ENCODE results near the gene CHD1. TPM values are rescaled to one million over a fixed set of nuclear protein-coding genes. Genes with fewer than 3 reads are reported as not detected.

The CHD1 gene
- total RNA-seq, 2 experiments from 2014 or later = 217 to 228 TPM

DNA sequence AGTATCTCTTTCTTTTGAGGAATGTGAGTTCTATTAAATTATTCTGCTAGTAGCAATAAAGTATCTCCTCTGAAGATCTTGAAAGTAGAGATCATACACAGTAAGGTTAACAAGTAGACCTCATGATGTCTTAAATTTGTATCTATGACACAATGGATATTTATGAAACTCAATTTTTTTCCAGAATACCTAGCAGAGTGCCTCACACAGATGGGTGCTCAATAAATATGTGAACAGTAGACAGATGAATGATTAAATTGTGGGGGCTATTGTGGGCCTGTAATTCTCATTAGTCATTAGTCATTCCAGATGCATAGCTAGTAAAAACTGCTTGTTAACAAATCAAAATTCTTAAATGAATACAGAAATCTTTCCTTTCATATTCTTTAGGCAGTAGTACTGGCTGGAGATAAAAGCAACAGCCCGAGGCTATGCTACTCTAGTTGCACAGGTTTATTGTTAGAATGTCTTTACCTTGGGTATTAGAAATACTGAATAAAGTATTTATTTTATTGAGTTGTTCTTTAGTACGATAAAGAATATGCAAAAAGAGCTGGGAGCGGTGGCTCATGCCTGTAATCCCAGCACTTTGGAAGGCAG is 22.0 kb downstream of the CHD1 start:
- intact Hi-C loops (cut with DNase I, micrococcal nuclease) = loop anchor here (1.0 to 2.0 kb wide), 4 partner anchors 20 to 153 kb away; partner anchors contain the start of gene CHD1 (in 1 of the 2)
- Histone ChIP-seq H3K4me1 (ENCODE audit: insufficient read depth, low read length) (peaks cover 2% of the 10 kb centered on the region), H3K36me3 (ENCODE audit: insufficient read depth, low read length) (peaks cover 38% of the 10 kb centered on the region), H3K27ac (ENCODE audit: low read depth in 1 of 2, low read length in 2 of 2) (no peak overlapping the region), H3K4me3 (ENCODE audit: low read length) (no peak overlapping the region), H3K27me3 (ENCODE audit: control insufficient read depth in 1 of 2, insufficient read depth in 2 of 2, low read length in 2 of 2) (no peaks in the 10 kb centered on the region), H3K9me3 (ENCODE audit: control insufficient read depth in 1 of 2, insufficient read depth in 1 of 2, low read length in 2 of 2) (no peaks in the 10 kb centered on the region)
- DNase-seq (no peak), ATAC-seq (ENCODE audit: poor library complexity) (no peak)
- no peak overlapping the region for H3K4me3 Mint-ChIP-seq
- ChIA-PET POLR2A (interaction anchor here (0.8 to 5.7 kb wide), 3 partner anchors 17 to 33 kb away, joined by 3 to 41 read pairs (median 4); partner anchors contain the start of gene CHD1), CTCF (interaction anchor here (1.5 kb wide), 1 partner anchor 154 kb away, joined by 9 read pairs; no protein-coding TSS in a partner anchor)
- TF ChIP-seq, protein P1, sequence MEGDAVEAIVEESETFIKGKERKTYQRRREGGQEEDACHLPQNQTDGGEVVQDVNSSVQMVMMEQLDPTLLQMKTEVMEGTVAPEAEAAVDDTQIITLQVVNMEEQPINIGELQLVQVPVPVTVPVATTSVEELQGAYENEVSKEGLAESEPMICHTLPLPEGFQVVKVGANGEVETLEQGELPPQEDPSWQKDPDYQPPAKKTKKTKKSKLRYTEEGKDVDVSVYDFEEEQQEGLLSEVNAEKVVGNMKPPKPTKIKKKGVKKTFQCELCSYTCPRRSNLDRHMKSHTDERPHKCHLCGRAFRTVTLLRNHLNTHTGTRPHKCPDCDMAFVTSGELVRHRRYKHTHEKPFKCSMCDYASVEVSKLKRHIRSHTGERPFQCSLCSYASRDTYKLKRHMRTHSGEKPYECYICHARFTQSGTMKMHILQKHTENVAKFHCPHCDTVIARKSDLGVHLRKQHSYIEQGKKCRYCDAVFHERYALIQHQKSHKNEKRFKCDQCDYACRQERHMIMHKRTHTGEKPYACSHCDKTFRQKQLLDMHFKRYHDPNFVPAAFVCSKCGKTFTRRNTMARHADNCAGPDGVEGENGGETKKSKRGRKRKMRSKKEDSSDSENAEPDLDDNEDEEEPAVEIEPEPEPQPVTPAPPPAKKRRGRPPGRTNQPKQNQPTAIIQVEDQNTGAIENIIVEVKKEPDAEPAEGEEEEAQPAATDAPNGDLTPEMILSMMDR (IDR thresholded peaks at IDR 0.05) = no peak
- H3K36me3 Mint-ChIP-seq (ENCODE audit: low read depth) = peaks cover 67% of the 10 kb centered on the region
- peaks cover 53% of the 10 kb centered on the region for H3K4me1 Mint-ChIP-seq (ENCODE audit: low read depth)
- H3K27me3 Mint-ChIP-seq = no peaks in the 10 kb centered on the region
- H3K9me3 Mint-ChIP-seq = no peaks in the 10 kb centered on the region
- peak overlapping the region; percentile 13 for H3K27ac Mint-ChIP-seq

DNA sequence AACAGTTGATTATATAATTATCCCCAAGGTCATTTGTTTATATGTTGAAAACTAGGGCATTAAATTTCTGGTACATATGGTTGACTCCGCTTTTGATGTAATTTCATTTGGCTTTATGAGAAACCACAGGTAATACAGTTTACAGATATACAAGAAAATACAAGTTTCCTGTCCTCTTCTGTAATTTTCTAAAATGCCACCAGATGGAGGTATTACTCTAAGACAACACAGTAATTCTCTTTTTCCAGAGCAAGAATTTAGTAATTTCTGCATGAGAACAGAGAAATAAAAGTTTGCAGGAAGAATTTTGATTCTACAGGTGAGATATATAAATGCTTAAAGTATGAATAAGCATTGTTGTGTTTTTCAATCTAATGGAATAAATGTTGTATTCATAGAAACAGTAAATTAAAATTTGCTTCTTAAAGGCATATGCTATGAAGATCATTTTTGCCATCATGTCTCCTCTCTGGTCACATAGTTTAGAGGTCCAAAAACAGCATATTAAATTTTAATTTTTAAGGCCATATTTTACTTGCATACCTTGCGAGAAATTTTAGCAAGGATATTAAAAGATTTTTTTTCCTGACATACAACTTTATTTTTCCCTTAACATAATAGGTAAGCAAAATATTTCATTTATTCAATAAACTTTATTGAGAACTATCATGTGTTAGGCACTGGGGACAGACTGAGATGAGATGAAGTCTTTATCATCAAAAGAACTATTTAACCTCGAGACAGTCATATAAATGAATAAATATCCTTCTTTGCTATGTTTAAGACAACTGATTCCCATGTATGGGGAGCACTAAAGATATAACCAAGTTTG is 22.7 kb downstream of the CHD1 start:
- DNase-seq (peak in 3 of 14 experiments; percentile 74 to 76 (median 75)), ATAC-seq (ENCODE audit: poor library complexity) (peak; percentile 68)
- Mint-ChIP-seq H3K36me3 (ENCODE audit: low read depth) (peaks cover 66% of the 10 kb centered on the region), H3K9me3 (no peaks in the 10 kb centered on the region), H3K27me3 (no peaks in the 10 kb centered on the region), H3K4me3 (no peak overlapping the region), H3K4me1 (ENCODE audit: low read depth) (peaks cover 46% of the 10 kb centered on the region), H3K27ac (peak overlapping the region; percentile 13)
- Histone ChIP-seq H3K27me3 (ENCODE audit: control insufficient read depth in 1 of 2, insufficient read depth in 2 of 2, low read length in 2 of 2) (no peaks in the 10 kb centered on the region), H3K36me3 (ENCODE audit: insufficient read depth, low read length) (peaks cover 39% of the 10 kb centered on the region), H3K27ac (ENCODE audit: low read depth in 1 of 2, low read length in 2 of 2) (no peak overlapping the region), H3K9me3 (ENCODE audit: control insufficient read depth in 1 of 2, insufficient read depth in 1 of 2, low read length in 2 of 2) (no peaks in the 10 kb centered on the region), H3K4me1 (ENCODE audit: insufficient read depth, low read length) (peaks cover 2% of the 10 kb centered on the region), H3K4me3 (ENCODE audit: low read length) (no peak overlapping the region)
- ChIA-PET POLR2A (interaction anchor here (0.8 to 5.7 kb wide), 3 partner anchors 23 to 155 kb away, joined by 3 to 41 read pairs (median 3); partner anchors contain the start of gene CHD1), CTCF (interaction anchor here (2.1 to 3.3 kb wide), 2 partner anchors 127 to 154 kb away, joined by 7 to 29 read pairs; no protein-coding TSS in a partner anchor)
- TF ChIP-seq, protein P1 (IDR thresholded peaks at IDR 0.05) = peak; percentile 88
- intact Hi-C loops (cut with DNase I, micrococcal nuclease) = loop anchor here (1.0 to 2.0 kb wide), 4 partner anchors 21 to 154 kb away; partner anchors contain the start of gene CHD1 (in 1 of the 2)

DNA sequence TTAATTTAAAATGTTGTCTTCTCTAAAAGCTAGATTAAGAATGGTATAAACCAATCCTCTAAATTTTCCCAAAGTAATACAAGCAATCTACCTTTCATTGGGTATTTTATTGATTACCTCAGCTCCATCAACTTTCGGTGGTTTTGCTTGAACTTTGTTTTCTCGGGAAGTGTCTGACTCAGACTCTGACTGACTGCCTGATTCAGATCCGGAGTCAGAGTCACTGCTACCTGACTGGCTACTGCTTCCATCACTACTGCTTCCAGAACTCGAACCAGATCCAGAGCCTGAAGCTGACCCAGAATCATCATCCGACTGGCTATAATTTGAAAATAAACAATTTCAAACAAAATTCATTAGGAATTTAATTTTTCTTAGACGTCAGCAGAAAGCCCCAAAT is 24.0 kb downstream of the CHD1 start:
- Mint-ChIP-seq H3K27ac (no peak overlapping the region), H3K36me3 (ENCODE audit: low read depth) (peaks cover 72% of the 10 kb centered on the region), H3K27me3 (no peaks in the 10 kb centered on the region), H3K9me3 (no peaks in the 10 kb centered on the region), H3K4me1 (ENCODE audit: low read depth) (peaks cover 40% of the 10 kb centered on the region), H3K4me3 (no peak overlapping the region)
- TF ChIP-seq, protein P1 (IDR thresholded peaks at IDR 0.05) = no peak
- intact Hi-C loops (cut with DNase I, micrococcal nuclease) = loop anchor here in 1 of 2 experiments (1.0 to 5.0 kb wide), 2 partner anchors 37 to 128 kb away; no protein-coding TSS in a partner anchor
- ChIA-PET POLR2A (interaction anchor here (0.6 to 2.9 kb wide), 3 partner anchors 25 to 156 kb away, joined by 3 to 11 read pairs (median 3); no protein-coding TSS in a partner anchor), CTCF (interaction anchor here (1.5 to 3.3 kb wide), 3 partner anchors 24 to 155 kb away, joined by 3 to 29 read pairs (median 7); no protein-coding TSS in a partner anchor)
- Histone ChIP-seq H3K4me3 (ENCODE audit: low read length) (no peak overlapping the region), H3K9me3 (ENCODE audit: control insufficient read depth in 1 of 2, insufficient read depth in 1 of 2, low read length in 2 of 2) (no peaks in the 10 kb centered on the region), H3K36me3 (ENCODE audit: insufficient read depth, low read length) (peaks cover 52% of the 10 kb centered on the region), H3K27me3 (ENCODE audit: control insufficient read depth in 1 of 2, insufficient read depth in 2 of 2, low read length in 2 of 2) (no peaks in the 10 kb centered on the region), H3K4me1 (ENCODE audit: insufficient read depth, low read length) (peaks cover 2% of the 10 kb centered on the region), H3K27ac (ENCODE audit: low read depth in 1 of 2, low read length in 2 of 2) (no peak overlapping the region)
- peak in 1 of 14 experiments; percentile 13 for DNase-seq
- no peak for ATAC-seq (ENCODE audit: poor library complexity)

All from CD4-positive, alpha-beta T cell (primary cell).